GM12801 (cell line): Measurements from ENCODE around the gene ZP4.

Source experiments
- CTCF ChIP-seq: IDR thresholded peaks from one replicate; pipeline ENCODE4 v1.5.1; 2011; ENCODE audit warnings: control low read depth; ENCODE audit not compliant: insufficient read length; ENCODE audit errors: extremely low read depth

Gene ZP4

GRCh38 chr1:237890822-237891221 is at the start of gene ZP4:
Gene ZP4 (minus strand): TSS chr1:237890922. CDS start chr1:237890635, 287 bp downstream.
- no peak for TF ChIP-seq CTCF

GRCh38 chr1:237938553-237938952 is 47.8 kb upstream of the ZP4 start:
- TF ChIP-seq CTCF, result no peak

GRCh38 chr1:237938068-237938467 is 47.3 kb upstream of the ZP4 start:
- TF ChIP-seq CTCF, result no peak

GRCh38 chr1:237932816-237933215 is 42.1 kb upstream of the ZP4 start:
- no peak for TF ChIP-seq CTCF

GRCh38 chr1:237931581-237931980 is 40.9 kb upstream of the ZP4 start:
- no peak for TF ChIP-seq CTCF

- no peak for TF ChIP-seq CTCF
Observed at GRCh38 chr1:237927198-237927597, 36.5 kb upstream of the ZP4 start.

GRCh38 chr1:237921306-237921705 is 30.6 kb upstream of the ZP4 start:
- no peak for TF ChIP-seq CTCF

- no peak for TF ChIP-seq CTCF
Observed at GRCh38 chr1:237913345-237913744, 22.6 kb upstream of the ZP4 start.
